Mesendoderm (in vitro differentiated cells): ENCODE results near the gene IL1RAPL1.

ENCODE experiments used
- DNase-seq: peaks from one replicate; pipeline ENCODE4 v3.0.0; 2013
- H2AK5ac ChIP-seq: 2 replicates; pipeline ENCODE4 v1.6.1; 2013; ENCODE audit warnings: low read length, inconsistent platforms
- H2BK120ac ChIP-seq: 2 replicates; pipeline ENCODE4 v1.6.1; 2013; ENCODE audit warnings: low read depth, mild to moderate bottlenecking, low read length, moderate library complexity, mixed read lengths
- H2BK15ac ChIP-seq: replicated peaks from 2 replicates; pipeline ENCODE4 v1.6.1; 2013; ENCODE audit warnings: low read depth, mild to moderate bottlenecking, moderate library complexity
- H2BK5ac ChIP-seq: 2 replicates; pipeline ENCODE4 v1.6.1; 2013; ENCODE audit warnings: low read length, inconsistent platforms
- H3K18ac ChIP-seq: 2 replicates; pipeline ENCODE4 v1.6.1; 2013; ENCODE audit warnings: mild to moderate bottlenecking, low read length, mixed read lengths
- H3K23ac ChIP-seq: one replicate; pipeline ENCODE4 v1.6.1; 2013; ENCODE audit warnings: low read length
- H3K27ac ChIP-seq: 2 replicates; pipeline ENCODE4 v1.5.1; 2013; ENCODE audit warnings: low read depth, mild to moderate bottlenecking, inconsistent platforms, low read length, moderate library complexity
- H3K27me3 ChIP-seq: 2 replicates; pipeline ENCODE4 v1.6.1; 2013; ENCODE audit warnings: low read length, control low read depth, mild to moderate bottlenecking, inconsistent platforms; ENCODE audit not compliant: insufficient read depth, poor library complexity
- H3K36me3 ChIP-seq: 2 replicates; pipeline ENCODE4 v1.6.1; 2013; ENCODE audit warnings: low read length, inconsistent platforms; ENCODE audit not compliant: control insufficient read depth, insufficient read depth
- H3K4ac ChIP-seq: one replicate; pipeline ENCODE4 v1.6.1; 2013; ENCODE audit warnings: low read depth, mild to moderate bottlenecking, low read length, moderate library complexity
- H3K4me1 ChIP-seq: 2 replicates; pipeline ENCODE4 v1.6.1; 2013; ENCODE audit warnings: low read depth, low read length, inconsistent platforms; ENCODE audit not compliant: control insufficient read depth
- H3K4me2 ChIP-seq: 2 replicates; pipeline ENCODE4 v1.6.1; 2013; ENCODE audit warnings: low read length
- H3K4me3 ChIP-seq: 2 replicates; pipeline ENCODE4 v1.5.1; 2013; ENCODE audit warnings: mild to moderate bottlenecking, low read length
- H3K56ac ChIP-seq: one replicate; pipeline ENCODE4 v1.6.1; 2013; ENCODE audit warnings: low read length
- H3K79me1 ChIP-seq: 2 replicates; pipeline ENCODE4 v1.6.1; 2013; ENCODE audit warnings: low read length, inconsistent platforms
- H3K79me2 ChIP-seq: 2 replicates; pipeline ENCODE4 v1.6.1; 2013; ENCODE audit warnings: mild to moderate bottlenecking, low read length; ENCODE audit not compliant: control insufficient read depth, insufficient read depth
- H3K9ac ChIP-seq: 2 replicates; pipeline ENCODE4 v1.6.1; 2013; ENCODE audit warnings: low read length, inconsistent platforms
- H4K5ac ChIP-seq: one replicate; pipeline ENCODE4 v1.6.1; 2013; ENCODE audit warnings: low read length
- H4K8ac ChIP-seq: one replicate; pipeline ENCODE4 v1.6.1; 2013; ENCODE audit warnings: low read depth, mild to moderate bottlenecking, control low read depth, low read length, moderate library complexity
- WGBS: extraction: QIAGEN DNeasy Blood & Tissue Kit; methylation state at CpG from one replicate; pipeline ENCODE4 v1.1.7; 2013; ENCODE audit warnings: low lambda C conversion rate, missing lambda C conversion rate; ENCODE audit not compliant: insufficient coverage; ENCODE audit errors: extremely low coverage; 5-methylcytosine and 5-hydroxymethylcytosine counted together

Gene IL1RAPL1

GRCh38 chrX:29071525-29072320 is 484.5 kb downstream of the IL1RAPL1 start:
- Histone ChIP-seq H3K36me3 (no peaks in the 10 kb centered on the region), H2BK5ac (no peak overlapping the region), H3K9ac (no peak overlapping the region), H3K4me1 (no peaks in the 10 kb centered on the region), H4K8ac (no peak overlapping the region), H3K79me2 (no peaks in the 10 kb centered on the region), H3K27ac (no peak overlapping the region), H3K4me3 (no peak overlapping the region), H3K23ac (no peak overlapping the region), H3K27me3 (no peaks in the 10 kb centered on the region), H3K79me1 (no peaks in the 10 kb centered on the region), H4K5ac (no peak overlapping the region), H2BK15ac (no peak overlapping the region), H3K18ac (no peak overlapping the region), H3K4ac (no peak overlapping the region), H3K4me2 (no peak overlapping the region), H2BK120ac (no peak overlapping the region), H3K56ac (no peak overlapping the region), H2AK5ac (no peak overlapping the region)
- no CpG with 5 or more reads among the region's 5 CpGs for WGBS
- DNase-seq: no peak

- Histone ChIP-seq H2BK5ac (no peak overlapping the region), H3K23ac (no peak overlapping the region), H3K36me3 (no peaks in the 10 kb centered on the region), H3K9ac (no peak overlapping the region), H2BK120ac (no peak overlapping the region), H3K79me1 (no peaks in the 10 kb centered on the region), H4K5ac (no peak overlapping the region), H3K56ac (no peak overlapping the region), H2BK15ac (no peak overlapping the region), H3K27ac (no peak overlapping the region), H3K27me3 (no peaks in the 10 kb centered on the region), H3K4me3 (no peak overlapping the region), H2AK5ac (no peak overlapping the region), H3K79me2 (no peaks in the 10 kb centered on the region), H3K18ac (no peak overlapping the region), H3K4me2 (no peak overlapping the region), H4K8ac (no peak overlapping the region), H3K4me1 (no peaks in the 10 kb centered on the region), H3K4ac (no peak overlapping the region)
- DNase-seq: no peak
- no CpG with 5 or more reads among the region's 3 CpGs for WGBS
These were observed 495.3 kb downstream of the IL1RAPL1 start for GRCh38 chrX:29082558-29082957.

GRCh38 chrX:29083823-29084222 is 496.6 kb downstream of the IL1RAPL1 start:
- H3K4me3 ChIP-seq: no peak overlapping the region
- H3K36me3 ChIP-seq: no peaks in the 10 kb centered on the region
- no peaks in the 10 kb centered on the region for H3K27me3 ChIP-seq
- H3K79me1 ChIP-seq: no peaks in the 10 kb centered on the region
- H3K4me2 ChIP-seq: no peak overlapping the region
- H4K5ac ChIP-seq: no peak overlapping the region
- no peak overlapping the region for H2AK5ac ChIP-seq
- no peak for DNase-seq
- H3K9ac ChIP-seq: no peak overlapping the region
- no peak overlapping the region for H3K23ac ChIP-seq
- no peak overlapping the region for H3K18ac ChIP-seq
- H3K56ac ChIP-seq: no peak overlapping the region
- H2BK120ac ChIP-seq: no peak overlapping the region
- H3K4me1 ChIP-seq: no peaks in the 10 kb centered on the region
- H3K4ac ChIP-seq: no peak overlapping the region
- H2BK5ac ChIP-seq: no peak overlapping the region
- H3K27ac ChIP-seq: no peak overlapping the region
- no peaks in the 10 kb centered on the region for H3K79me2 ChIP-seq
- H4K8ac ChIP-seq: no peak overlapping the region
- no CpG with 5 or more reads among the region's 2 CpGs for WGBS
- no peak overlapping the region for H2BK15ac ChIP-seq

DNA sequence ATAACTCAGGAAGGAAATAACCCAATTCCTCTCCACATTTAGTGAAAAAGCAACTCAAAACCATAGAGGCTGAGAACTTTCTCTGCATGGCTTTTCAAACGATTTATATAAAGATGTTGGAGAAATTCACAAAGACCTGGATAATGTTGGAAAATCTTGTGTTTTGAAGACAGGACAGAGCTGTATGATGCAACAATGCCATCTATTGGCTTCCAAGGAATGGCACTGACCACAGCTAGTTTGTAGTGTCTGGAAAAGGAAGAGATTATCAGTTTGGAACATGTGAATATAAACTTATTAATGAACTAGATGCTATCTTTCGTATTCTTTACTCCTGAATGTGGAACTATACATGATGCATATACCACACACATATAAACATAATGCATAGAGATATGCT is 503.6 kb downstream of the IL1RAPL1 start:
- Histone ChIP-seq H2BK15ac (no peak overlapping the region), H3K23ac (no peak overlapping the region), H4K8ac (no peak overlapping the region), H3K4me2 (no peak overlapping the region), H2BK5ac (no peak overlapping the region), H3K4me3 (no peak overlapping the region), H3K36me3 (no peaks in the 10 kb centered on the region), H3K9ac (no peak overlapping the region), H3K79me2 (no peaks in the 10 kb centered on the region), H2AK5ac (no peak overlapping the region), H2BK120ac (no peak overlapping the region), H3K27ac (no peak overlapping the region), H3K27me3 (no peaks in the 10 kb centered on the region), H3K18ac (no peak overlapping the region), H3K4me1 (no peaks in the 10 kb centered on the region), H3K79me1 (no peaks in the 10 kb centered on the region), H3K4ac (no peak overlapping the region), H4K5ac (no peak overlapping the region), H3K56ac (no peak overlapping the region)
- no CpG with 5 or more reads among the region's 2 CpGs for WGBS
- peak; percentile 36 for DNase-seq

GRCh38 chrX:29107231-29107630 is 520.0 kb downstream of the IL1RAPL1 start:
- Histone ChIP-seq H3K27ac (no peak overlapping the region), H4K5ac (no peak overlapping the region), H2BK15ac (no peak overlapping the region), H4K8ac (no peak overlapping the region), H3K4me2 (no peak overlapping the region), H3K18ac (no peak overlapping the region), H3K23ac (no peak overlapping the region), H3K4me1 (no peaks in the 10 kb centered on the region), H3K4me3 (no peak overlapping the region), H3K9ac (no peak overlapping the region), H3K36me3 (no peaks in the 10 kb centered on the region), H3K56ac (no peak overlapping the region), H2AK5ac (no peak overlapping the region), H3K4ac (no peak overlapping the region), H3K79me2 (no peaks in the 10 kb centered on the region), H2BK5ac (no peak overlapping the region), H3K27me3 (no peaks in the 10 kb centered on the region), H2BK120ac (no peak overlapping the region), H3K79me1 (no peaks in the 10 kb centered on the region)
- DNase-seq: no peak
- no CpG with 5 or more reads among the region's 1 CpG for WGBS

DNA sequence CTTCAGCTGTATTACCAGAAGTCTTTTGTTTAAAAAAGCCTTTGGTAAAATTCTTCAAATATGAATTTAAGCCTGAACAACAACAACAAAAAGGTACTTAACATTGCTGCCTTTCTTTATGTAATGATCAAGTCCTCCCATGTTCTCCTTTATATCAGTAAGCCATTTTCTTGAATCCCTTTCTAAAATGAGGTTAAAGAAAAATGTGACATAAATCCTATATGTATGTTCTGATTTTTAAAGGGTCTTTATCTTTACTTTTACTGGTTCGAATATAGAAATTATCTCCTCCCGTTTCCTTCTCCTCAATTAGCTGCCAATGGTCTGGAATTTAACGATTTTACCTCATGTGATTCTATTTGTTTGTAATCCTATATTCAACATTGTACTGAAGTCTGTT is 522.8 kb downstream of the IL1RAPL1 start:
- Histone ChIP-seq H3K79me1 (no peaks in the 10 kb centered on the region), H2BK15ac (no peak overlapping the region), H2BK120ac (no peak overlapping the region), H3K4ac (no peak overlapping the region), H3K79me2 (no peaks in the 10 kb centered on the region), H3K36me3 (no peaks in the 10 kb centered on the region), H3K4me1 (no peaks in the 10 kb centered on the region), H3K4me3 (no peak overlapping the region), H2AK5ac (no peak overlapping the region), H3K27me3 (no peaks in the 10 kb centered on the region), H3K23ac (no peak overlapping the region), H4K5ac (no peak overlapping the region), H3K18ac (no peak overlapping the region), H2BK5ac (no peak overlapping the region), H4K8ac (no peak overlapping the region), H3K9ac (no peak overlapping the region), H3K4me2 (no peak overlapping the region), H3K27ac (no peak overlapping the region), H3K56ac (no peak overlapping the region)
- no peak for DNase-seq
- WGBS: no CpG with 5 or more reads among the region's 3 CpGs
